Smooth muscle cell (in vitro differentiated cells): ENCODE data around the gene SAFB. TPM values are rescaled to one million over a fixed set of nuclear protein-coding genes. Genes with fewer than 3 reads are reported as not detected.
"Not testable (repeated sequence)": the region's sequence is repeated elsewhere in the genome, so short reads cannot be mapped to it uniquely, and the experiment has no call there.

Experiments
- DNase-seq: peaks from one replicate; lab custom pipeline; 2025; ENCODE audit not compliant: unreplicated experiment; lab: John Stamatoyannopoulos, UW
- H2AFZ ChIP-seq: fragments of 200-600 bp; sonication (generic); 2 replicates; pipeline ENCODE4 v1.6.0; 2016; ENCODE audit warnings: antibody characterized with exemption, low read depth, mild to moderate bottlenecking
- H3F3A ChIP-seq: fragments of 200-600 bp; sonication (generic); 2 replicates; pipeline ENCODE4 v1.6.0; 2017; ENCODE audit warnings: antibody characterized with exemption, low read depth
- H3K27ac ChIP-seq: fragments of 200-600 bp; sonication (generic); 2 replicates; pipeline ENCODE4 v1.5.1; 2016; ENCODE audit warnings: low read depth, mild to moderate bottlenecking
- H3K27me3 ChIP-seq: fragments of 200-600 bp; sonication (generic); 2 replicates; pipeline ENCODE4 v1.6.1; 2016; ENCODE audit warnings: low read depth, mild to moderate bottlenecking
- H3K36me3 ChIP-seq: fragments of 200-600 bp; sonication (generic); 2 replicates; pipeline ENCODE4 v1.5.1; 2016; ENCODE audit warnings: low read depth
- H3K4me1 ChIP-seq: fragments of 200-600 bp; sonication (generic); 2 replicates; pipeline ENCODE4 v1.5.1; 2016; ENCODE audit warnings: low read depth
- H3K4me2 ChIP-seq: fragments of 200-600 bp; sonication (generic); 2 replicates; pipeline ENCODE4 v1.6.0; 2016; ENCODE audit warnings: mild to moderate bottlenecking
- H3K4me3 ChIP-seq: fragments of 200-600 bp; sonication (generic); 2 replicates; pipeline ENCODE4 v1.5.1; 2016; ENCODE audit warnings: mild to moderate bottlenecking
- H3K79me2 ChIP-seq: fragments of 200-600 bp; sonication (generic); 2 replicates; pipeline ENCODE4 v1.6.0; 2016; ENCODE audit warnings: low read depth, mild to moderate bottlenecking
- H3K9ac ChIP-seq: fragments of 200-600 bp; sonication (generic); 2 replicates; pipeline ENCODE4 v1.6.0; 2016; ENCODE audit warnings: low read depth
- H3K9me3 ChIP-seq: fragments of 200-600 bp; sonication (generic); replicated peaks from 2 replicates; pipeline ENCODE4 v1.5.1; 2016; ENCODE audit warnings: low read depth
- H4K20me1 ChIP-seq: fragments of 200-600 bp; sonication (generic); 2 replicates; pipeline ENCODE4 v1.6.0; 2016; ENCODE audit warnings: low read depth
- CTCF ChIP-seq: fragments of 200-600 bp; sonication (generic); IDR thresholded peaks from 2 replicates; pipeline ENCODE4 v1.5.1; 2017; ENCODE audit warnings: borderline replicate concordance, mild to moderate bottlenecking, antibody characterized with exemption; ENCODE audit not compliant: insufficient read depth, poor library complexity, severe bottlenecking
- WGBS: methylation state at CpG from one replicate; pipeline ENCODE4 v1.1.7; 2016; ENCODE audit warnings: low lambda C conversion rate; 5-methylcytosine and 5-hydroxymethylcytosine counted together
- polyA plus RNA-seq: library from polyadenylated mRNA; unstranded; fragments of >200 nt; fragmentation: Nextera tagmentation; extraction: Ambion mirVana; gene quantifications from 2 replicates; pipeline ENCODE4 v1.2.1, GENCODE V29; 2016
- total RNA-seq: library from RNA; depleted of rRNA; stranded (reverse); fragments of >200 nt; gene quantifications from 2 replicates; pipeline ENCODE4 v1.2.3, GENCODE V29; 2014

SAFB gene
- total and polyA plus RNA-seq, 2 experiments from 2014 or later: 22.8 to 74.3 TPM

DNA sequence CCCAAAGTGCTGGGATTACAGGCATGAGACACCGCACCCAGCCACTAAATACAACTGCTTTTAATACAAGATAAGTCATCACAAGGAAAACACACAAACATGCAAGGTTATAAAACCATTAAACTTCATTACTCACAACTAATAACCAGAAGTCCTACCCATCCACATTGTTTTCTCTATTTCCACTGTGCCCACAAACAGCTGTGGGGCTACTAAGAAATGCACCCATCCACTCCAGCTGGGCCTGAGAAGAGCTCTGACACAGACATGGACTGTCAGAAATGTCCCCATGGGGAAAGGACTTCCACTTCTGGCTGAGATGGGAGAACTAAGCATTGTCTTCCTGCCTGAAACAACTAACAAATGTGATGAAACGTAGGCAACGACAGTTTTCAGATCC is 17.5 kb upstream of the SAFB start:
- no peaks in the 10 kb centered on the region for H3K9me3 ChIP-seq
- TF ChIP-seq CTCF: no peak
- H2AFZ ChIP-seq: no peak overlapping the region
- 95% methylated on average over 3 of the region's 3 CpGs for WGBS
- no peak overlapping the region for H3K4me3 ChIP-seq
- peaks cover 17% of the 10 kb centered on the region for H3K36me3 ChIP-seq
- H3F3A ChIP-seq: no peaks in the 10 kb centered on the region
- H3K27me3 ChIP-seq: no peaks in the 10 kb centered on the region
- H3K9ac ChIP-seq: no peak overlapping the region
- H3K4me2 ChIP-seq: no peak overlapping the region
- no peak overlapping the region for H3K27ac ChIP-seq
- peaks cover 20% of the 10 kb centered on the region for H3K79me2 ChIP-seq
- H4K20me1 ChIP-seq: peaks cover 66% of the 10 kb centered on the region
- H3K4me1 ChIP-seq: no peaks in the 10 kb centered on the region
- no peak for DNase-seq

- H4K20me1 ChIP-seq: peaks cover 46% of the 10 kb centered on the region
- H3F3A ChIP-seq: no peaks in the 10 kb centered on the region
- no peak for TF ChIP-seq CTCF
- H3K27me3 ChIP-seq: no peaks in the 10 kb centered on the region
- DNase-seq: no peak
- no peak overlapping the region for H3K27ac ChIP-seq
- H3K4me1 ChIP-seq: no peaks in the 10 kb centered on the region
- H3K9ac ChIP-seq: no peak overlapping the region
- H3K4me2 ChIP-seq: no peak overlapping the region
- 92% methylated on average over 16 of the region's 16 CpGs for WGBS
- H3K4me3 ChIP-seq: no peak overlapping the region
- no peak overlapping the region for H2AFZ ChIP-seq
- H3K79me2 ChIP-seq: peaks cover 24% of the 10 kb centered on the region
- peaks cover 30% of the 10 kb centered on the region for H3K36me3 ChIP-seq
- no peaks in the 10 kb centered on the region for H3K9me3 ChIP-seq
Observed at GRCh38 chr19:5607318-5608275, 15.3 kb upstream of the SAFB start.

DNA sequence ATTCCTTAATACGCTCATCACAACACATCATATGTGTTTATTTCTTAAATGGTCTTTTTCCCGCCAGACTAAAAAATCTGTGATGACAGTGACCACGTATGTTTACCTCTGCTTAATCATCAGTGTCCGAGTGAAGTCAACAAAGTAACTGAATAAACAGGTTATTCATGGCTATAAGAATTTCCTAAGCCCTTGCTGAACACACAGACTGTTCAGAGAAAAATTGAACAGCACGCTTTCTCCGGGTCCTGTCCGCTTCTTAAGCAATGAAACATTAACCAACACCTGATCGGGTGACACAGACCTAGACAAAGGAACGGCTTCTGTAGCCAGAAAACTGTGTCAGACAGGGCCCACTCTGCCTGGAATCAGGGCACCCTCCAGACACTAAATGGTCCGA is 14.6 kb upstream of the SAFB start:
- H3K9me3 ChIP-seq: no peaks in the 10 kb centered on the region
- peaks cover 24% of the 10 kb centered on the region for H3K79me2 ChIP-seq
- peaks cover 42% of the 10 kb centered on the region for H4K20me1 ChIP-seq
- peaks cover 34% of the 10 kb centered on the region for H3K36me3 ChIP-seq
- WGBS: 94% methylated on average over 10 of the region's 10 CpGs
- no peaks in the 10 kb centered on the region for H3K4me1 ChIP-seq
- no peaks in the 10 kb centered on the region for H3F3A ChIP-seq
- H3K4me2 ChIP-seq: no peak overlapping the region
- TF ChIP-seq CTCF: no peak
- H3K4me3 ChIP-seq: no peak overlapping the region
- no peak overlapping the region for H3K27ac ChIP-seq
- no peak for DNase-seq
- H3K9ac ChIP-seq: no peak overlapping the region
- H3K27me3 ChIP-seq: no peaks in the 10 kb centered on the region
- H2AFZ ChIP-seq: no peak overlapping the region

DNA sequence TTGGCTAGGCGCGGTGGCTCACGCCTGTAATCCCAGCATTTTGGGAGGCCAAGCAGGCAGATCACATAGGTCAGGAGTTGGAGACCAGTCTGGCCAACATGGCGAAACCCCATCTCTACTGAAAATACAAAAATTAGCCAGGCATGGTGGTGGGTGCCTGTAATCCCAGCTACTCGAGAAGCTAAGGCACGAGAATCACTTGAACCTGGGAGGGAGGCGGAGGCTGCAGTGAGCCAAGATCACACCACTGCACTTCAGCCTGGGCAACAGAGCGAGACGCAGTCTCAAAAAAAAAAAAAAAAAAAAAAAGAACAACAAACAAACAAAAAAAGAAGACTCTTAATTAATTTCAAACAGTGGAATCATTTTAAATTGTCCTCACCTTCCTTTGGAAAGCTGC is 14.1 kb upstream of the SAFB start:
- Histone ChIP-seq H3K79me2 (peaks cover 24% of the 10 kb centered on the region), H3K36me3 (peaks cover 32% of the 10 kb centered on the region), H4K20me1 (peaks cover 43% of the 10 kb centered on the region)
- H3K9me3 ChIP-seq, H2AFZ ChIP-seq, H3K4me1 ChIP-seq, H3K9ac ChIP-seq, H3K4me3 ChIP-seq, H3K27me3 ChIP-seq, DNase-seq, H3F3A ChIP-seq, H3K27ac ChIP-seq, H3K4me2 ChIP-seq: not testable (repeated sequence)
- WGBS: 92% methylated on average over 9 of the region's 9 CpGs
